Measurements from ENCODE around the gene OR4D10.
"Not testable (repeated sequence)": the region's sequence is repeated elsewhere in the genome, so short reads cannot be mapped to it uniquely, and the experiment has no call there.

DNA sequence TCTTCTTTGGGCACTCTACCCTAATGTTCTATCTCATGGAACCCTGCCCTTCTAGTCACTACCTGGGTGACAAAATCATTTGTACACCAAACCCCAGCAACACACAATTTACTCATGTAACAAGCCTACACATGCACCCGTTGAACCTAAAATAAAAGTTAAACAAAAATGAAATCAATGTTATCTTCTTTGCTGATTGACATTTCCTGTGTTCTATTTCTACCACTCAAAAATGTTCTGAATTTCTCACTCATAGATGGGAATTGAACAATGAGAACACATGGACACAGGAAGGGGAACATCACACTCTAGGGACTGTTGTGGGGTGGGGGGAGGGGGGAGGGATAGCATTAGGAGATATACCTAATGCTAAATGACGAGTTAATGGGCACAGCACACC lies 47.0 kb downstream of the OR4D10 start:
- TF ChIP-seq, protein P1, sequence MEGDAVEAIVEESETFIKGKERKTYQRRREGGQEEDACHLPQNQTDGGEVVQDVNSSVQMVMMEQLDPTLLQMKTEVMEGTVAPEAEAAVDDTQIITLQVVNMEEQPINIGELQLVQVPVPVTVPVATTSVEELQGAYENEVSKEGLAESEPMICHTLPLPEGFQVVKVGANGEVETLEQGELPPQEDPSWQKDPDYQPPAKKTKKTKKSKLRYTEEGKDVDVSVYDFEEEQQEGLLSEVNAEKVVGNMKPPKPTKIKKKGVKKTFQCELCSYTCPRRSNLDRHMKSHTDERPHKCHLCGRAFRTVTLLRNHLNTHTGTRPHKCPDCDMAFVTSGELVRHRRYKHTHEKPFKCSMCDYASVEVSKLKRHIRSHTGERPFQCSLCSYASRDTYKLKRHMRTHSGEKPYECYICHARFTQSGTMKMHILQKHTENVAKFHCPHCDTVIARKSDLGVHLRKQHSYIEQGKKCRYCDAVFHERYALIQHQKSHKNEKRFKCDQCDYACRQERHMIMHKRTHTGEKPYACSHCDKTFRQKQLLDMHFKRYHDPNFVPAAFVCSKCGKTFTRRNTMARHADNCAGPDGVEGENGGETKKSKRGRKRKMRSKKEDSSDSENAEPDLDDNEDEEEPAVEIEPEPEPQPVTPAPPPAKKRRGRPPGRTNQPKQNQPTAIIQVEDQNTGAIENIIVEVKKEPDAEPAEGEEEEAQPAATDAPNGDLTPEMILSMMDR (conservative IDR thresholded peaks at IDR 0.05; ENCODE audit: low read length): not testable (repeated sequence)
- TF ChIP-seq EZH2phosphoT487 (IDR thresholded peaks at IDR 0.05; ENCODE audit: borderline replicate concordance, low read depth, low read length): not testable (repeated sequence)
